Measurements from ENCODE around the gene TM4SF1. TPM values are rescaled to one million over a fixed set of nuclear protein-coding genes. Genes with fewer than 3 reads are reported as not detected.

Gene TM4SF1
- total RNA-seq, 1 experiment from 2014 or later = 1,063 TPM

DNA sequence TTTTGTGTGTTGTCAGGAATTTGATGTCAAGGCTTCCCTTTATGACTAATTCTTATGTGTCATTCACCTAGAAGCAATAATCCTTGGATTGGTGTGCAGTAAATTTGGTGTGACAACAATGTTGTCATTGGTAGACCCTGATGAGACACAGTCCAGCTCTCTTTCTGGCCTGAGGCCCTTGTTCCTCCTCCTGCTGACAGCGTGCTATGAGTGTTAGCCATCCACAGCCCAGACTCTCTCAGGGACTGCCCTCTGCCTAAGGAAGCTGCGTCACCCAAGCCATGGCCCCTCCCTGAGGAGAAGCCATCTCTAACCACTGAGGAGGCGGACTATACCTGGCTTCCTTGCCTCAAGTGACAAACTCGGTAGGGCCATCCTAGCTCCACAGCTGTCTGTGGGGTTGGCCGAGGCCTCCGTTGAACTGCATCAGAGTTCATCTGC, 13.3 kb upstream of the TM4SF1 start:
- Histone ChIP-seq H3K36me3 (ENCODE audit: control insufficient read depth, insufficient read depth, low read length) (no peaks in the 10 kb centered on the region), H3K4me3 (ENCODE audit: low read depth in 2 of 2, low read length in 2 of 2) (no peak overlapping the region), H3K9me3 (ENCODE audit: control insufficient read depth, insufficient read depth, low read depth, low read length) (peaks cover 29% of the 10 kb centered on the region; the same call in 1 of the 2 replicates), H3K27me3 (ENCODE audit: control insufficient read depth, insufficient read depth, low read length) (no peaks in the 10 kb centered on the region), H3K4me1 (ENCODE audit: control insufficient read depth, insufficient read depth, low read length) (peaks cover 64% of the 10 kb centered on the region), H3K27ac (ENCODE audit: low read length) (peak overlapping the region; percentile 99)
- BruUV-seq (replicated peaks) = no TSS peak
- ChIA-PET CTCF (interaction anchor here (0.6 to 1.0 kb wide), 2 partner anchors 24 to 97 kb away, joined by 3 to 5 read pairs; no protein-coding TSS in a partner anchor), POLR2A (no interaction called here)
- no peak for TF ChIP-seq POLR2AphosphoS5 (IDR thresholded peaks at IDR 0.05; ENCODE audit: low read depth, low read length)
- TF ChIP-seq SIN3A (IDR thresholded peaks at IDR 0.05; ENCODE audit: borderline replicate concordance, insufficient read depth, low read depth, low read length) = no peak
- TF ChIP-seq, protein P1, sequence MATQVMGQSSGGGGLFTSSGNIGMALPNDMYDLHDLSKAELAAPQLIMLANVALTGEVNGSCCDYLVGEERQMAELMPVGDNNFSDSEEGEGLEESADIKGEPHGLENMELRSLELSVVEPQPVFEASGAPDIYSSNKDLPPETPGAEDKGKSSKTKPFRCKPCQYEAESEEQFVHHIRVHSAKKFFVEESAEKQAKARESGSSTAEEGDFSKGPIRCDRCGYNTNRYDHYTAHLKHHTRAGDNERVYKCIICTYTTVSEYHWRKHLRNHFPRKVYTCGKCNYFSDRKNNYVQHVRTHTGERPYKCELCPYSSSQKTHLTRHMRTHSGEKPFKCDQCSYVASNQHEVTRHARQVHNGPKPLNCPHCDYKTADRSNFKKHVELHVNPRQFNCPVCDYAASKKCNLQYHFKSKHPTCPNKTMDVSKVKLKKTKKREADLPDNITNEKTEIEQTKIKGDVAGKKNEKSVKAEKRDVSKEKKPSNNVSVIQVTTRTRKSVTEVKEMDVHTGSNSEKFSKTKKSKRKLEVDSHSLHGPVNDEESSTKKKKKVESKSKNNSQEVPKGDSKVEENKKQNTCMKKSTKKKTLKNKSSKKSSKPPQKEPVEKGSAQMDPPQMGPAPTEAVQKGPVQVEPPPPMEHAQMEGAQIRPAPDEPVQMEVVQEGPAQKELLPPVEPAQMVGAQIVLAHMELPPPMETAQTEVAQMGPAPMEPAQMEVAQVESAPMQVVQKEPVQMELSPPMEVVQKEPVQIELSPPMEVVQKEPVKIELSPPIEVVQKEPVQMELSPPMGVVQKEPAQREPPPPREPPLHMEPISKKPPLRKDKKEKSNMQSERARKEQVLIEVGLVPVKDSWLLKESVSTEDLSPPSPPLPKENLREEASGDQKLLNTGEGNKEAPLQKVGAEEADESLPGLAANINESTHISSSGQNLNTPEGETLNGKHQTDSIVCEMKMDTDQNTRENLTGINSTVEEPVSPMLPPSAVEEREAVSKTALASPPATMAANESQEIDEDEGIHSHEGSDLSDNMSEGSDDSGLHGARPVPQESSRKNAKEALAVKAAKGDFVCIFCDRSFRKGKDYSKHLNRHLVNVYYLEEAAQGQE (IDR thresholded peaks at IDR 0.05; ENCODE audit: insufficient read depth in 1 of 2, low read depth in 2 of 2, low read length in 1 of 2) = no peak
- no peak for TF ChIP-seq TCF7L2 (IDR thresholded peaks at IDR 0.05; ENCODE audit: low read depth, low read length)
- TF ChIP-seq, protein P2, sequence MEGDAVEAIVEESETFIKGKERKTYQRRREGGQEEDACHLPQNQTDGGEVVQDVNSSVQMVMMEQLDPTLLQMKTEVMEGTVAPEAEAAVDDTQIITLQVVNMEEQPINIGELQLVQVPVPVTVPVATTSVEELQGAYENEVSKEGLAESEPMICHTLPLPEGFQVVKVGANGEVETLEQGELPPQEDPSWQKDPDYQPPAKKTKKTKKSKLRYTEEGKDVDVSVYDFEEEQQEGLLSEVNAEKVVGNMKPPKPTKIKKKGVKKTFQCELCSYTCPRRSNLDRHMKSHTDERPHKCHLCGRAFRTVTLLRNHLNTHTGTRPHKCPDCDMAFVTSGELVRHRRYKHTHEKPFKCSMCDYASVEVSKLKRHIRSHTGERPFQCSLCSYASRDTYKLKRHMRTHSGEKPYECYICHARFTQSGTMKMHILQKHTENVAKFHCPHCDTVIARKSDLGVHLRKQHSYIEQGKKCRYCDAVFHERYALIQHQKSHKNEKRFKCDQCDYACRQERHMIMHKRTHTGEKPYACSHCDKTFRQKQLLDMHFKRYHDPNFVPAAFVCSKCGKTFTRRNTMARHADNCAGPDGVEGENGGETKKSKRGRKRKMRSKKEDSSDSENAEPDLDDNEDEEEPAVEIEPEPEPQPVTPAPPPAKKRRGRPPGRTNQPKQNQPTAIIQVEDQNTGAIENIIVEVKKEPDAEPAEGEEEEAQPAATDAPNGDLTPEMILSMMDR (IDR thresholded peaks at IDR 0.05) = no peak
- in situ Hi-C loops (cut with HindIII; ENCODE audit: low pct_unique_long_range_greater_than_20kb, low sequenced_read_pairs) (no loop called here), intact Hi-C loops (cut with micrococcal nuclease; ENCODE audit: unreplicated experiment) (no loop called here)
- no peak for ATAC-seq
- DNase-seq (ENCODE audit: low read depth, low spot score) = no peak

DNA sequence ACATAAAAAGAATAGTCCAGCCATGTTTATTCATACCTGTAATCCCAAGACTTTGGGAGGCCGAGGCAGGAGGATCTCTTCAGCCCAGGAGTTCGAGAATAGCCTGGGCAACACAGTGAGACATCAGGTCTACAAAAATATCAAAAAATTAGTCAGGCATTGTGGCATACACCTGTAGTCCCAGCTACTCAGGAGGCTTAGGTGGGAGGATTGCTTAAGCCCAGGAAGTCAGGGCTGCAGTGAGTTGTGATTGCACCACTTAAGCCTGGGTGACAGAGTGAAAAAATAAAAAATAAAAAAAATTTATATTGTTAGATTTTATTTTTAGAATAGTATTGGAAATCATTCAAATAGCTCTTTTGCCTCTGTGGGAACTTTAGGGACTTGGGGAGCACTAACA, 12.8 kb upstream of the TM4SF1 start:
- in situ Hi-C loops (cut with HindIII; ENCODE audit: low pct_unique_long_range_greater_than_20kb, low sequenced_read_pairs) = no loop called here
- CTCF ChIA-PET = interaction anchor here (0.6 to 1.0 kb wide), 2 partner anchors 25 to 98 kb away, joined by 3 to 5 read pairs; no protein-coding TSS in a partner anchor
- no peak for DNase-seq (ENCODE audit: low read depth, low spot score)
- ATAC-seq = no peak
- POLR2A ChIA-PET = no interaction called here
- H3K27ac ChIP-seq (ENCODE audit: low read length) = peak overlapping the region; percentile 99
- no peak for TF ChIP-seq TCF7L2 (IDR thresholded peaks at IDR 0.05; ENCODE audit: low read depth, low read length)
- no peak for TF ChIP-seq POLR2AphosphoS5 (IDR thresholded peaks at IDR 0.05; ENCODE audit: low read depth, low read length)
- TF ChIP-seq, protein P2 (IDR thresholded peaks at IDR 0.05) = no peak
- TF ChIP-seq, protein P1 (IDR thresholded peaks at IDR 0.05; ENCODE audit: insufficient read depth in 1 of 2, low read depth in 2 of 2, low read length in 1 of 2) = no peak
- TF ChIP-seq SIN3A (IDR thresholded peaks at IDR 0.05; ENCODE audit: borderline replicate concordance, insufficient read depth, low read depth, low read length) = no peak
- peaks cover 29% of the 10 kb centered on the region; the same call in 1 of the 2 replicates for H3K9me3 ChIP-seq (ENCODE audit: control insufficient read depth, insufficient read depth, low read depth, low read length)
- H3K4me3 ChIP-seq (ENCODE audit: low read depth in 2 of 2, low read length in 2 of 2) = no peak overlapping the region
- no TSS peak for BruUV-seq (replicated peaks)
- H3K27me3 ChIP-seq (ENCODE audit: control insufficient read depth, insufficient read depth, low read length) = no peaks in the 10 kb centered on the region
- no peaks in the 10 kb centered on the region for H3K36me3 ChIP-seq (ENCODE audit: control insufficient read depth, insufficient read depth, low read length)
- H3K4me1 ChIP-seq (ENCODE audit: control insufficient read depth, insufficient read depth, low read length) = peaks cover 64% of the 10 kb centered on the region
- intact Hi-C loops (cut with micrococcal nuclease; ENCODE audit: unreplicated experiment) = no loop called here

Data from Panc1 (cell line).